Panc1 (cell line): Measurements from ENCODE around the gene PLXND1. TPM values are rescaled to one million over a fixed set of nuclear protein-coding genes. Genes with fewer than 3 reads are reported as not detected.

ENCODE experiments used
- ATAC-seq: fragments of 200-7000 bp; cut with Tn5 transposase; 2 replicates; pipeline ENCODE4 v1.9.1; 2020; ENCODE audit warnings: mild to moderate bottlenecking, moderate library complexity
- BruUV-seq: library from RNA; stranded (reverse); fragments of 400-500 nt; replicated peaks from 2 replicates; lab custom pipeline; 2021; lab: Mats Ljungman, UMichigan
- CTCF ChIA-PET: fragments of 300-600 bp; sonication (Branson Sonifier 250); formaldehyde crosslinking; loops from one replicate; lab custom pipeline; 2022; ENCODE audit warnings: antibody characterized with exemption; lab: Charles Lee
- POLR2A ChIA-PET: fragments of 300-600 bp; sonication (Branson Sonifier 250); formaldehyde crosslinking; loops from one replicate; lab custom pipeline; 2022; ENCODE audit warnings: antibody characterized with exemption; lab: Charles Lee
- DNase-seq: peaks from one replicate; pipeline ENCODE4 v3.0.0-alpha.2; 2010; ENCODE audit warnings: low read depth, low spot score
- H3K27ac ChIP-seq: 2 replicates; pipeline ENCODE4 v1.5.1; 2011; ENCODE audit warnings: mild to moderate bottlenecking, low read length, inconsistent platforms
- H3K27me3 ChIP-seq: fragments of 200-500 bp; sonication (Bioruptor generic); 2 replicates; pipeline ENCODE4 v1.6.0; 2014; ENCODE audit warnings: low read length, inconsistent platforms; ENCODE audit not compliant: control insufficient read depth, insufficient read depth
- H3K36me3 ChIP-seq: fragments of 200-500 bp; sonication (Bioruptor generic); 2 replicates; pipeline ENCODE4 v1.5.1; 2014; ENCODE audit warnings: inconsistent platforms, mild to moderate bottlenecking, low read length, moderate library complexity; ENCODE audit not compliant: control insufficient read depth, insufficient read depth
- H3K4me1 ChIP-seq: 2 replicates; pipeline ENCODE4 v1.5.1; 2011; ENCODE audit warnings: inconsistent platforms, mild to moderate bottlenecking, low read length, moderate library complexity; ENCODE audit not compliant: control insufficient read depth, insufficient read depth
- H3K4me3 ChIP-seq, 2 experiments: 2 replicates each; pipeline ENCODE4 v1.5.1; 2011 to 2012; ENCODE audit warnings: low read depth in 2 of 2, low read length in 2 of 2, mild to moderate bottlenecking in 2 of 2, inconsistent platforms in 1 of 2, moderate library complexity in 1 of 2
- H3K9me3 ChIP-seq: fragments of 200-500 bp; sonication (Bioruptor generic); 2 replicates; pipeline ENCODE4 v1.5.1; 2014; ENCODE audit warnings: low read depth, mild to moderate bottlenecking, inconsistent platforms, low read length, moderate library complexity; ENCODE audit not compliant: control insufficient read depth, insufficient read depth
- POLR2AphosphoS5 ChIP-seq: IDR thresholded peaks from 2 replicates; pipeline ENCODE4 v1.6.1; 2012; ENCODE audit warnings: mild to moderate bottlenecking, low read depth, low read length, moderate library complexity
- SIN3A ChIP-seq: IDR thresholded peaks from 2 replicates; pipeline ENCODE4 v1.6.1; 2012; ENCODE audit warnings: low read depth, mild to moderate bottlenecking, low read length, moderate library complexity, borderline replicate concordance; ENCODE audit not compliant: insufficient read depth
- TCF7L2 ChIP-seq: IDR thresholded peaks from 2 replicates; pipeline ENCODE4 v1.6.1; 2011; ENCODE audit warnings: mild to moderate bottlenecking, low read depth, low read length, inconsistent platforms
- in situ Hi-C: cut with HindIII; loops from 2 replicates; pipeline ENCODE4 v1.10.0; 2016; ENCODE audit warnings: low sequenced_read_pairs, low pct_unique_long_range_greater_than_20kb
- intact Hi-C: fragments of 100-400 bp; cut with micrococcal nuclease; formaldehyde crosslinking; loops from one replicate; pipeline ENCODE4 v1.10.0; 2022; ENCODE audit not compliant: unreplicated experiment
- total RNA-seq: library from RNA; stranded (reverse); gene quantifications from one replicate; pipeline ENCODE4 v1.2.1, GENCODE V29; 2021; ENCODE audit not compliant: unreplicated experiment
- TF ChIP-seq, protein P1 (sequence below), 2 experiments: IDR thresholded peaks; 2 replicates each; pipeline ENCODE4 v1.6.1; 2011 to 2012; ENCODE audit warnings: low read depth in 2 of 2, control low read depth in 1 of 2, low read length in 1 of 2, mild to moderate bottlenecking in 1 of 2, moderate library complexity in 1 of 2; ENCODE audit not compliant: insufficient read depth in 1 of 2
- TF ChIP-seq, protein P2 (sequence below): fragments of 450-650 bp; IDR thresholded peaks from 2 replicates; pipeline ENCODE4 v1.5.1; 2017; ENCODE audit warnings: mild to moderate bottlenecking

The PLXND1 gene
- total RNA-seq, 1 experiment from 2014 or later, result 248 TPM

DNA sequence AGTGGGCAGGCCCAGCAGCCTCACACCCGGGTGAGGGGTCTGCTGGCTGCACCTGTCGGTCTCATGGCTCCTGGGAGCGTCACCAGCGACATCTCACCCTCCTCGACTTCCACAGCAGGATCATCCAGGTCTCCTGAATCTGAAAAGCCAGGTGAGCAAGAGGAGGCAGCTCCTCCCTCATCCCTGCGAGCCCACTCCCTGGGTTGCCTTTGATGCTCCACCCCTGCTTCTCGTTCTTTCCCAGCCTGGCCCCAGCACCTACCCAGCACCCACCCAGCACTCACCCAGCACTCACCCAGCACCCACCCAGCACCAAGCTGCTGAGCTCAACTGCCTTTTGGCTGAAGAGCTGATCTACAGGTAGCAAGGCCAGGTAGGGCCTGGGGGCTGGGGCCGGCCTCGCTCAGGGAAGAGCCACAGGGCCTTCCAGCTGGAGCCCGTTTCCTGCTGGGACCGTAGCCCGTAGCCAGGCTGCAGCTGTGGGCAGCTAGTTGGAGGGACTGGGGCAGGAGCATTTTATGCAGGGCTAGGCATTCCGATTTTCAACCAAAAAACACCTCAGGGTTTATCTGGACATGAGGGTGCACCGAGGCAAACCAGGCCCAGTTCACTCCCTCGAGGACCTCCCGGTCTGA, 63.2 kb downstream of the PLXND1 start, which contains the start of gene H1-8:
Gene H1-8 (plus strand): TSS at position 20 of the 635 bp plus-strand sequence. CDS start 44 bp downstream, at position 64.
- intact Hi-C loops, result no loop called here
- no peak for DNase-seq
- Histone ChIP-seq H3K4me1 (no peaks in the 10 kb centered on the region), H3K9me3 (no peaks in the 10 kb centered on the region), H3K36me3 (no peaks in the 10 kb centered on the region), H3K4me3 (no peak within 1 kb of the TSS), H3K27me3 (no peaks in the 10 kb centered on the region), H3K27ac (no peak within 1 kb of the TSS)
- no peak for TF ChIP-seq SIN3A
- TF ChIP-seq, protein P1, sequence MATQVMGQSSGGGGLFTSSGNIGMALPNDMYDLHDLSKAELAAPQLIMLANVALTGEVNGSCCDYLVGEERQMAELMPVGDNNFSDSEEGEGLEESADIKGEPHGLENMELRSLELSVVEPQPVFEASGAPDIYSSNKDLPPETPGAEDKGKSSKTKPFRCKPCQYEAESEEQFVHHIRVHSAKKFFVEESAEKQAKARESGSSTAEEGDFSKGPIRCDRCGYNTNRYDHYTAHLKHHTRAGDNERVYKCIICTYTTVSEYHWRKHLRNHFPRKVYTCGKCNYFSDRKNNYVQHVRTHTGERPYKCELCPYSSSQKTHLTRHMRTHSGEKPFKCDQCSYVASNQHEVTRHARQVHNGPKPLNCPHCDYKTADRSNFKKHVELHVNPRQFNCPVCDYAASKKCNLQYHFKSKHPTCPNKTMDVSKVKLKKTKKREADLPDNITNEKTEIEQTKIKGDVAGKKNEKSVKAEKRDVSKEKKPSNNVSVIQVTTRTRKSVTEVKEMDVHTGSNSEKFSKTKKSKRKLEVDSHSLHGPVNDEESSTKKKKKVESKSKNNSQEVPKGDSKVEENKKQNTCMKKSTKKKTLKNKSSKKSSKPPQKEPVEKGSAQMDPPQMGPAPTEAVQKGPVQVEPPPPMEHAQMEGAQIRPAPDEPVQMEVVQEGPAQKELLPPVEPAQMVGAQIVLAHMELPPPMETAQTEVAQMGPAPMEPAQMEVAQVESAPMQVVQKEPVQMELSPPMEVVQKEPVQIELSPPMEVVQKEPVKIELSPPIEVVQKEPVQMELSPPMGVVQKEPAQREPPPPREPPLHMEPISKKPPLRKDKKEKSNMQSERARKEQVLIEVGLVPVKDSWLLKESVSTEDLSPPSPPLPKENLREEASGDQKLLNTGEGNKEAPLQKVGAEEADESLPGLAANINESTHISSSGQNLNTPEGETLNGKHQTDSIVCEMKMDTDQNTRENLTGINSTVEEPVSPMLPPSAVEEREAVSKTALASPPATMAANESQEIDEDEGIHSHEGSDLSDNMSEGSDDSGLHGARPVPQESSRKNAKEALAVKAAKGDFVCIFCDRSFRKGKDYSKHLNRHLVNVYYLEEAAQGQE (IDR thresholded peaks at IDR 0.05; ENCODE audit: insufficient read depth in 1 of 2, low read depth in 2 of 2, low read length in 1 of 2), result no peak
- ChIA-PET POLR2A (no interaction called here), CTCF (no interaction called here)
- ATAC-seq, result peak; percentile 19; the same call in 1 of the 2 replicates
- in situ Hi-C loops, result no loop called here
- BruUV-seq, result no TSS peak

DNA sequence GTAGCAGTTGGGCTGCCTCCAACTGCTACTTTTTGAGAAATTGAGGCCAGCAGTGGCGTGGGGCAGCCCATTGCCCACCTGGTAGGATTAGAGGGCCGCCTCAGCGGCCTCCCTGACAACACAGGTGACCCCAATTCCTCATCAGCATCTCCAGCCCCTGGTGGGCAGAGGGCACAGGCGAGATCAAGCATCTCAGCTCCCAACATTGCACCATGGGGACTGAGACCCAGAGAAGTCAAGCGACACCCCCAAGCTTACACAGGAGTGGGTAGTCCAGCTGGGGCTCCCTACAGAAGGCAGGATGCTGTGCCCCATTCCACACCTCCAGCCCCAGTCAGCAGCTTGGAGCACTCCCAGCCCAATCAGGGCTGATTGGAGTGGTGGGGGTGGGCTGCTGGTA, 63.7 kb downstream of the PLXND1 start:
- no peak for DNase-seq
- in situ Hi-C loops, result no loop called here
- ChIA-PET CTCF (no interaction called here), POLR2A (no interaction called here)
- intact Hi-C loops, result no loop called here
- Histone ChIP-seq H3K4me1 (no peaks in the 10 kb centered on the region), H3K27me3 (no peaks in the 10 kb centered on the region), H3K36me3 (no peaks in the 10 kb centered on the region), H3K27ac (no peak overlapping the region), H3K9me3 (no peaks in the 10 kb centered on the region), H3K4me3 (no peak overlapping the region)
- BruUV-seq, result no TSS peak
- TF ChIP-seq, protein P1 (IDR thresholded peaks at IDR 0.05; ENCODE audit: insufficient read depth in 1 of 2, low read depth in 2 of 2, low read length in 1 of 2), result no peak
- TF ChIP-seq TCF7L2 (no peak), POLR2AphosphoS5 (no peak), SIN3A (no peak)
- TF ChIP-seq, protein P2, sequence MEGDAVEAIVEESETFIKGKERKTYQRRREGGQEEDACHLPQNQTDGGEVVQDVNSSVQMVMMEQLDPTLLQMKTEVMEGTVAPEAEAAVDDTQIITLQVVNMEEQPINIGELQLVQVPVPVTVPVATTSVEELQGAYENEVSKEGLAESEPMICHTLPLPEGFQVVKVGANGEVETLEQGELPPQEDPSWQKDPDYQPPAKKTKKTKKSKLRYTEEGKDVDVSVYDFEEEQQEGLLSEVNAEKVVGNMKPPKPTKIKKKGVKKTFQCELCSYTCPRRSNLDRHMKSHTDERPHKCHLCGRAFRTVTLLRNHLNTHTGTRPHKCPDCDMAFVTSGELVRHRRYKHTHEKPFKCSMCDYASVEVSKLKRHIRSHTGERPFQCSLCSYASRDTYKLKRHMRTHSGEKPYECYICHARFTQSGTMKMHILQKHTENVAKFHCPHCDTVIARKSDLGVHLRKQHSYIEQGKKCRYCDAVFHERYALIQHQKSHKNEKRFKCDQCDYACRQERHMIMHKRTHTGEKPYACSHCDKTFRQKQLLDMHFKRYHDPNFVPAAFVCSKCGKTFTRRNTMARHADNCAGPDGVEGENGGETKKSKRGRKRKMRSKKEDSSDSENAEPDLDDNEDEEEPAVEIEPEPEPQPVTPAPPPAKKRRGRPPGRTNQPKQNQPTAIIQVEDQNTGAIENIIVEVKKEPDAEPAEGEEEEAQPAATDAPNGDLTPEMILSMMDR, result no peak
- ATAC-seq, result no peak
